Sigmoid colon (tissue), 7 donors: ENCODE data around the gene XRCC6. TPM values are rescaled to one million over a fixed set of nuclear protein-coding genes. Genes with fewer than 3 reads are reported as not detected.
A peak's percentile ranks its signal among the peaks of the same experiment; 100 is the strongest.
"Not testable (repeated sequence)": the region's sequence is repeated elsewhere in the genome, so short reads cannot be mapped to it uniquely, and the experiment has no call there.

Source experiments
- DNase-seq: peaks from one replicate; pipeline ENCODE4 v3.0.0-alpha.2; 2019
- H3K27ac ChIP-seq, 4 donors: fragments of 200-600 bp; sonication (generic); one replicate each; pipeline ENCODE4 v1.5.1; 2016 to 2019; ENCODE audit warnings: mild to moderate bottlenecking in 1 of 4
- H3K27me3 ChIP-seq, 3 donors: fragments of 200-600 bp; sonication (generic); one replicate each; pipeline ENCODE4 v1.5.1; 2019; ENCODE audit warnings: mild to moderate bottlenecking in 1 of 3
- H3K36me3 ChIP-seq, 4 donors: fragments of 200-600 bp; sonication (generic); one replicate each; pipeline ENCODE4 v1.5.1; 2016 to 2019
- H3K4me1 ChIP-seq, 4 donors: fragments of 200-600 bp; sonication (generic); one replicate each; pipeline ENCODE4 v1.5.1; 2017 to 2019
- H3K4me3 ChIP-seq, 4 donors: fragments of 200-600 bp; sonication (generic); one replicate each; pipeline ENCODE4 v1.5.1; 2017 to 2019; ENCODE audit warnings: mild to moderate bottlenecking in 2 of 4, moderate library complexity in 1 of 4
- H3K9me3 ChIP-seq, 4 donors: fragments of 200-600 bp in 3 of 4; sonication (generic) in 3 of 4; one replicate each; pipeline versions ENCODE4 v1.5.1 to v1.6.1; 2013 to 2019
- EP300 ChIP-seq, 4 donors: sonication (generic); formaldehyde crosslinking; IDR thresholded peaks; one replicate each; pipeline ENCODE4 v1.6.1; 2017; ENCODE audit warnings: antibody characterized with exemption in 4 of 4
- POLR2A ChIP-seq, 2 donors: fragments of 450-650 bp; IDR thresholded peaks; one replicate each; pipeline ENCODE4 v1.6.1; 2016; ENCODE audit warnings: antibody characterized with exemption in 2 of 2, mild to moderate bottlenecking in 2 of 2, moderate library complexity in 2 of 2
- POLR2AphosphoS5 ChIP-seq, 4 donors: sonication (generic); formaldehyde crosslinking; IDR thresholded peaks; one replicate each; pipeline ENCODE4 v1.6.1; 2017; ENCODE audit warnings: antibody characterized with exemption in 4 of 4
- WGBS, 2 donors: extraction: QIAGEN DNeasy Blood & Tissue Kit; methylation state at CpG; one replicate each; pipeline ENCODE4 v1.1.7; 2013; 5-methylcytosine and 5-hydroxymethylcytosine counted together
- intact Hi-C: fragments of 100-400 bp; cut with DNase I; formaldehyde crosslinking; loops from one replicate; pipeline ENCODE4 v1.15.1; 2023
- polyA plus RNA-seq, 3 donors: library from polyadenylated mRNA; stranded (reverse); fragments of 200-250 nt; gene quantifications; one replicate each; pipeline ENCODE4 v1.2.3, GENCODE V29; 2013
- total RNA-seq, 4 donors: library from RNA; depleted of rRNA; stranded (reverse); fragments of >200 nt; gene quantifications; one replicate each; pipeline ENCODE4 v1.1.0, GENCODE V29; 2016
- TF ChIP-seq, protein P1 (sequence below), 4 experiments: fragments of 450-650 bp in 3 of 4; fragments of 200-600 bp in 1 of 4; IDR thresholded peaks; one replicate each; pipeline ENCODE4 v1.5.1; 2016 to 2019; ENCODE audit warnings: antibody characterized with exemption in 4 of 4, mild to moderate bottlenecking in 3 of 4, moderate library complexity in 2 of 4
- donor health status: healthy with polysubstance abuse.
- donor health status: Bipolar disorder and iron deficiency.
- donor health status: healthy.

XRCC6 gene
- total and polyA plus RNA-seq, 7 donors = 141 to 220 (median 190) TPM

DNA sequence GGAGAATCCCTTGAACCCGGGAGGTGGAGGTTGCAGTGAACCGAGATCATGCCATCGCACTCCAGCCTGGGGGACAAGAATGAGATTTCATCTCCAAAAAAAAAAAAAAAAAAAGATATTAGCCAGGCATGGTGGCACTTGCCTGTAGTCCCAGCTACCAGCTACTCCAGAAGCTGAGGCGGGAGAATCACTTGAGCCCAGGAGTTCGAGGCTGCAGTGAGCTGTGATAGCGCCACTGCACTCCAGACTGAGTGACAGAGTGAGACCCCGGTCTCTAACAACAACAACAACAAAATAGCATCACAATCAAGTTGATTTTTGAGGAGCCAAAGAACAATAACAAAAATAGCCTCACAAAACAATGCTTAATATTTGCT lies 33.8 kb upstream of the XRCC6 start:
- Histone ChIP-seq H3K27ac (no peak overlapping the region), H3K27me3 (no peaks in the 10 kb centered on the region), H3K9me3 (no peaks in the 10 kb centered on the region), H3K36me3 (peaks cover 0 to 28% (median 9%) of the 10 kb centered on the region in 4 donors), H3K4me3 (no peak overlapping the region), H3K4me1 (peaks cover 0 to 24% (median 17%) of the 10 kb centered on the region in 4 donors)
- WGBS, 2 donors = 46 to 79% methylated on average over 7 of the region's 7 CpGs
- intact Hi-C loops = no loop called here
- no peak for DNase-seq
- TF ChIP-seq EP300 (IDR thresholded peaks at IDR 0.05) (no peak), POLR2A (IDR thresholded peaks at IDR 0.05) (no peak), POLR2AphosphoS5 (IDR thresholded peaks at IDR 0.05) (no peak)
- TF ChIP-seq, protein P1, sequence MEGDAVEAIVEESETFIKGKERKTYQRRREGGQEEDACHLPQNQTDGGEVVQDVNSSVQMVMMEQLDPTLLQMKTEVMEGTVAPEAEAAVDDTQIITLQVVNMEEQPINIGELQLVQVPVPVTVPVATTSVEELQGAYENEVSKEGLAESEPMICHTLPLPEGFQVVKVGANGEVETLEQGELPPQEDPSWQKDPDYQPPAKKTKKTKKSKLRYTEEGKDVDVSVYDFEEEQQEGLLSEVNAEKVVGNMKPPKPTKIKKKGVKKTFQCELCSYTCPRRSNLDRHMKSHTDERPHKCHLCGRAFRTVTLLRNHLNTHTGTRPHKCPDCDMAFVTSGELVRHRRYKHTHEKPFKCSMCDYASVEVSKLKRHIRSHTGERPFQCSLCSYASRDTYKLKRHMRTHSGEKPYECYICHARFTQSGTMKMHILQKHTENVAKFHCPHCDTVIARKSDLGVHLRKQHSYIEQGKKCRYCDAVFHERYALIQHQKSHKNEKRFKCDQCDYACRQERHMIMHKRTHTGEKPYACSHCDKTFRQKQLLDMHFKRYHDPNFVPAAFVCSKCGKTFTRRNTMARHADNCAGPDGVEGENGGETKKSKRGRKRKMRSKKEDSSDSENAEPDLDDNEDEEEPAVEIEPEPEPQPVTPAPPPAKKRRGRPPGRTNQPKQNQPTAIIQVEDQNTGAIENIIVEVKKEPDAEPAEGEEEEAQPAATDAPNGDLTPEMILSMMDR (IDR thresholded peaks at IDR 0.05) = no peak

DNA sequence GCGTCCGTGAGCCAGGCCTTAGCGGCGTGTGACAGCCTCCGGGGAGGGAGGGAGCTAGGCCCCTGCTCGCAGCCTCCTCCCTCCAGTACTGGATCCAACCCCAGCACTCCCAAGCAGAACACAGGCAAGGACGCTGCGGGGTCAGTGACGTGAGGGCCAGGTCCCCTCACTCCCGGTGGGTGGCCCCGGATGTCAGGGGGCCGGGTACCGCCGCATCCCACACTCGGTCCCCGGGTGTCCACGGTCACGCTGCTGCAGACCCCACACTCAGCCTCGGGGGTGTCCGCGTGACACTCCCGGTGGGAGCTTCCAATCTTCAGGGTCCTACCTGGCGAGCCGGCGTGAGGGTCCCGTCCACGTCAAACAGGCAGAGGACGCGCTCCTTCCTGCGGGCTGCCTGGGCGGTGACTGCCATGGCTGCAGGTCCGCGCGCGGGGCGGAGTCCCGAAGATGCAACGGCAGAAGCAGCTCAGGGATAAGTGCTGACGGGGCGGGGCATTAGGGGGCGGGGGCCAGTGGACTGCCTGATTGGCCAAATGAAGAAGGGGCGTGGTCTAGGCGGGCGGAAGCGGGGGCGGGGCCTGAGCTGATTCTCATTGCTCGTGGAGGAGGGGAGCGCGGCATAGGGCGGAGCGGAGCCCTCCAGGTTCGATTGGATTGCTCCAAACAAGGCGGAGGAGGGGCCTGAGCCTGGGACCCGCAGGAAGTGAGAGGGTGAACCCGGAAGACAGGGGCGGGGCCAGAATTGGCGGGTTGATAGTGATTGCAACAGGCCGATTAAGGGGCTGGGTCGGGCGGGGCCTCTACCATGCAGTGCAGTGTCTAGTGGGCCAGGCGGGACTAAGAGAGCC lies 31.5 kb upstream of the XRCC6 start, which contains the start of gene PMM1:
PMM1 (minus strand) TSS at position 450 of the 851 bp plus-strand sequence; CDS start at position 415, 35 bp downstream.
- intact Hi-C loops = loop anchor here (2.0 to 10.0 kb wide), 2 partner anchors 45 to 185 kb away; partner anchors contain the start of gene POLR3H
- Histone ChIP-seq H3K4me1 (peaks cover 0 to 24% (median 17%) of the 10 kb centered on the region in 4 donors), H3K4me3 (peak within 1 kb of the TSS; percentile 77 to 96 (median 84)), H3K36me3 (peaks cover 0 to 5% (median 0%) of the 10 kb centered on the region in 4 donors), H3K27ac (peak within 1 kb of the TSS; percentile 83 to 88 (median 86)), H3K9me3 (no peaks in the 10 kb centered on the region), H3K27me3 (no peaks in the 10 kb centered on the region)
- TF ChIP-seq POLR2A (IDR thresholded peaks at IDR 0.05) (peak; percentile 95 to 97), POLR2AphosphoS5 (IDR thresholded peaks at IDR 0.05) (peak; percentile 98 to 99 (median 99)), EP300 (IDR thresholded peaks at IDR 0.05) (no peak)
- 0 to 1% methylated on average over 61 of the region's 61 CpGs for WGBS, 2 donors
- DNase-seq = peak; percentile 100

- intact Hi-C loops = loop anchor here (10.0 kb wide), 1 partner anchor 189 kb away; no protein-coding TSS in a partner anchor
Measured at GRCh38 chr22:41593336-41593960, 27.6 kb upstream of the XRCC6 start.

GRCh38 chr22:41595703-41596102 lies 25.4 kb upstream of the XRCC6 start:
- Histone ChIP-seq H3K9me3 (no peaks in the 10 kb centered on the region), H3K27me3 (no peaks in the 10 kb centered on the region), H3K4me3 (no peak overlapping the region), H3K27ac (no peak overlapping the region), H3K36me3 (peaks cover 0 to 9% (median 7%) of the 10 kb centered on the region in 4 donors), H3K4me1 (peaks cover 0 to 2% (median 0%) of the 10 kb centered on the region in 4 donors)
- intact Hi-C loops = loop anchor here (2.0 to 10.0 kb wide), 2 partner anchors 51 to 191 kb away; partner anchors contain the start of gene POLR3H
- WGBS, 2 donors = 88 to 92% methylated on average over 5 of the region's 5 CpGs
- TF ChIP-seq POLR2AphosphoS5 (IDR thresholded peaks at IDR 0.05) (no peak), EP300 (IDR thresholded peaks at IDR 0.05) (no peak), POLR2A (IDR thresholded peaks at IDR 0.05) (no peak)
- TF ChIP-seq, protein P1 (IDR thresholded peaks at IDR 0.05) = no peak
- no peak for DNase-seq

More at GRCh38 chr22:41593336-41593960, 27.6 kb upstream of the XRCC6 start:
- WGBS, 2 donors = 96% methylated on average over 51 of the region's 51 CpGs
- not testable (repeated sequence) for H3K36me3 ChIP-seq, H3K27ac ChIP-seq, DNase-seq, H3K9me3 ChIP-seq, H3K27me3 ChIP-seq, H3K4me3 ChIP-seq
- H3K4me1 ChIP-seq = peaks cover 0 to 19% (median 10%) of the 10 kb centered on the region in 4 donors

DNA sequence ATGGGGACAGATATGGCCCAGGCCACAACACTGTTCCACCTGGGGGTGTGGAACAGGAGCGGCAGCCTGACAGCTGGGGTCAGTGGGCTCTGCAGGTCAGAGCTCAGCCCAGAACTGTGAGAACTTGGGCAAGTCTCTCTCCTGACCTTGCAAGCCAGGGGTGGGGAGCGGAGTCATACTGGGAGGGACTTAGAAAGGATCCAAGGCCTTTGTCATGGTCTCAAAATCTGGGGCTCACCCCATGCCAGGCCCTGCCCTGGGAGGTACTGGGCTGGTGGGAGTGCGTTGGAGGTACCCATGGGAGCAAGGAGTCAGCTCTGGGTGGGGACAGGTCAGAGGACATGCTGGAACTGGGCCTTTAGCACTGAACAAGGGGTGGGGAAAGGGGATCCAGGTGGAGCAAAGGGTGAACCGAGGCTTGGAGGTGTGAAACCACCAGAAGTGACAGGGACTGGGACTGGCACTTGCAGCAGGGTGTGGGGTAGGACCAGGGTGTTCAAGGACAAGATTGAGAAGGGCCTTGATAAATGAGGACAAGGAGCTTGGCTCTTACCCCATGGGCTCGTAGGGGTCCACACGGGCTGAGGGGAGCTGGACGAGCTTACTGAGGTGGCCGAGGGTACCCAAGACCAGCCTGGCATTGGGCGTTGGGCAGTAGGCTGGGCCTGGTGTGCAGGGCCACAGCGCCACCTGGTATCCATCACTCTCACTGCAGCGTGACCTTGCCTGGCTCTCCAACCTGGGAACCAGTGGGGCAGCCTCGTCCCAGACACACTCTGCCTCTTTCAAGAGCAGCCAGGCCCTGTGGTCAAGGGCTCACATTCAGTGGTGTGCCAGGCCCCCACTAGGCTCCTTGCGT lies 24.1 kb upstream of the XRCC6 start:
- peak overlapping the region in 1 of 4 donors; percentile 13 for H3K27ac ChIP-seq
- intact Hi-C loops = loop anchor here (2.0 to 10.0 kb wide), 2 partner anchors 52 to 192 kb away; partner anchors contain the start of gene POLR3H
- WGBS, 2 donors = 31 to 53% methylated on average over 13 of the region's 13 CpGs
- no peaks in the 10 kb centered on the region for H3K4me1 ChIP-seq
- H3K27me3 ChIP-seq = no peaks in the 10 kb centered on the region
- H3K4me3 ChIP-seq = no peak overlapping the region
- no peaks in the 10 kb centered on the region for H3K9me3 ChIP-seq
- TF ChIP-seq EP300 (IDR thresholded peaks at IDR 0.05) (no peak), POLR2AphosphoS5 (IDR thresholded peaks at IDR 0.05) (peak in 2 of 4 donors; percentile 21 to 32), POLR2A (IDR thresholded peaks at IDR 0.05) (no peak)
- TF ChIP-seq, protein P1 (IDR thresholded peaks at IDR 0.05) = peak; percentile 61 to 81 (median 71)
- peaks cover 0 to 21% (median 10%) of the 10 kb centered on the region in 4 donors for H3K36me3 ChIP-seq
- peak; percentile 79 for DNase-seq
